HG02610 (cell line): Measurements from ENCODE around the gene TMC3.

Experiments used
- ATAC-seq: cut with Tn5 transposase; IDR thresholded peaks from one replicate; pipeline ENCODE4 v1.9.1; 2021; ENCODE audit warnings: mild to moderate bottlenecking, moderate library complexity; ENCODE audit not compliant: unreplicated experiment

Gene TMC3

DNA sequence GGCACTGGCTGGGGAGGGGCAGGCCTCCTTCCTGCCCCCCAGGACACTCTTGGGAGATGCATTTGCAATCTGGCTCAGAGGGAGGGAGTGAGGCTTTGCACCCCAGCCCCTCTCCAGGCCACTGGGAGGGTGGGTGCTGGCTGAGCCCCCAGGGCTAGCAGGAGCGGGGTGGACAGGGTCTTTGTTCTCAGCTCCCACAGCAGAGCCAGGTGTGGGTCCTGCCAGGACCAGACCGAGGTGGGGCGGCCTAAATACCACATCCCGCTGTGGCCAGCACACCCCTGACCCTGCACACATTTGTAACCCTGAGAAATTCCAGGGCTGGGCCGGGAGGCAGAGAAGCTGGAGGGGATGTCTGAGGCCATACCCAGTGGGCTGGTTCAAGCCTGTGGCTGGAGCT is 91.1 kb downstream of the TMC3 start:
- ATAC-seq: no peak

DNA sequence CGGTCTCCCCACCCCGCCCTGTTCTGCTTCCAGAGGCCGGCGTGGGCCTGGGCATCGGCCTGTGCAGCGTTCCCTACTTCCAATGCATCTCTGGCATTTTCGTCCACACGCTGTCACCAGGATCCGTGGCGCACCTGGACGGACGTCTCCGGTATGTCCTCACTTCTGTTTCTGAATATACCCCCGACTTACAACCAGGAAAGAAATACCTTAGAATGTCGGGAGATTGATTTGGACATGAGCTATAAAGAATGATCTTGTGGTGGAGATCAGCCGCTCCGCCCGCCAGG is 91.5 kb downstream of the TMC3 start:
- no peak for ATAC-seq

DNA sequence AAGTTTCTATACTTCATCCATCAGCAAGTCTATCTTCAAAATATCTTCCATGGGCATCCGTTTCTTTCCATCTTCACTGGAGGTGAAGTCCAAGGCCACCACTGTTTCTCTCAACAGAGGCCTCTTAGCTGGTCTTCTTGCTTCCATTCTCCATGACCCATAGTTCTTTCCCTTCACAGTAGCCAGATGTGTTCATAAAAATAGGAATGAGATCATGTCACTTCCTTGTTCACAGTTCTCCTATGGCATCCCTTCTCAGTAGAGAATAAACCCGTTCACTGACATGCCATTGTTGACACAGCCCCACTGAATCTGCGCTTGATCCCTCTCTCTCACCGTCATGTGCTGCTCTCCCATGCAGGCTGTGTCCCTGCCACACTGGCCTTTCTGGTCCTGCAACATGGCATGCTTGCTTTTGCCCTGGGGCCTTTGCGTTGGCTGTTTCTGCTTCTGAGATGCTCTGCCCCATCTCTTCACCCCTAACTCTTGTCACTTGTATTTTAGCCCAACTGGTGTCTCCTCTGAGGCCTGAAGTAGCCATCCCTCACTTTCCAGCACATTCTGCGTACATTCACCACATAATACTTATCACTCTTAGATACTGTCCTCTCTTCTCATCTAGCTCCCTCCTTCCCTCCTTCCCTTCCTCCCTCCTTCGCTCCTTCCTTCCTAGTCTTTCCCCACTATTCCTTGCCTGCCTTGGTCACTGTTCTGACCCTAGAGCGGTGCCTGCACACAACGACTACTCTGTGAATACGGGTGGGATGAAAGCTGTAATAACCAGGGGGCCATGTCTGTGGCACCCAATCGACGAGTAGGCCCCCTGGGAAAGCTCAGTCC is 92.0 kb downstream of the TMC3 start:
- ATAC-seq: no peak

DNA sequence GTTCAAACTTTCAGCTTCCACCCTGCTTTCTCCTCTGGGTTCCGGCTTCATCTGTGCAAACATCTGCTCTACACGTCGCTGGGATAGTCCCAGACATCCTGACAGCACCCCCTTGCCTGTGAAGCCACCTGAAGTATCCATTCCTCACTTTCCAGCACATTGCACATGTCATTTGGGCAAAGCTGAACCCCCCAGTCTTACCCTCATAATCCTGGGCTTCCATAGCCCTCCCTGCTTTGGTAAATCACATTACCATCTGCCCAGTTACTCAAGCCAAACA is 92.6 kb downstream of the TMC3 start:
- no peak for ATAC-seq
